Central memory CD8-positive, alpha-beta T cell (primary cell): ENCODE data around the gene HLA-DMA.

Source experiments
- ATAC-seq: fragments of 150-1000 bp; cut with Tn5 transposase; replicated peaks from 2 replicates; pipeline ENCODE4 v1.10.0; 2022; ENCODE audit warnings: mild to moderate bottlenecking, moderate FRiP score, moderate number of reproducible peaks; ENCODE audit not compliant: poor library complexity, severe bottlenecking; ENCODE audit errors: extremely low read depth
- DNase-seq, 2 donors: peaks; one replicate each; pipeline ENCODE4 v3.0.0; 2021; ENCODE audit warnings: low spot score in 2 of 2
- H3K27ac Mint-ChIP-seq: one replicate; pipeline ENCODE4 v1.8.0; 2022; ENCODE audit warnings: low read depth, mild to moderate bottlenecking, moderate library complexity, mixed read lengths
- H3K27me3 Mint-ChIP-seq: one replicate; pipeline ENCODE4 v1.8.0; 2022; ENCODE audit warnings: mixed read lengths
- H3K36me3 Mint-ChIP-seq: one replicate; pipeline ENCODE4 v1.8.0; 2022; ENCODE audit warnings: mild to moderate bottlenecking, moderate library complexity, mixed read lengths; ENCODE audit not compliant: insufficient read depth
- H3K4me1 Mint-ChIP-seq: one replicate; pipeline ENCODE4 v1.8.0; 2022; ENCODE audit warnings: mixed read lengths
- H3K4me3 Mint-ChIP-seq: one replicate; pipeline ENCODE4 v1.8.0; 2022; ENCODE audit warnings: mild to moderate bottlenecking, moderate library complexity, mixed read lengths
- H3K9me3 Mint-ChIP-seq: one replicate; pipeline ENCODE4 v1.8.0; 2022; ENCODE audit warnings: mixed read lengths

The HLA-DMA gene

DNA sequence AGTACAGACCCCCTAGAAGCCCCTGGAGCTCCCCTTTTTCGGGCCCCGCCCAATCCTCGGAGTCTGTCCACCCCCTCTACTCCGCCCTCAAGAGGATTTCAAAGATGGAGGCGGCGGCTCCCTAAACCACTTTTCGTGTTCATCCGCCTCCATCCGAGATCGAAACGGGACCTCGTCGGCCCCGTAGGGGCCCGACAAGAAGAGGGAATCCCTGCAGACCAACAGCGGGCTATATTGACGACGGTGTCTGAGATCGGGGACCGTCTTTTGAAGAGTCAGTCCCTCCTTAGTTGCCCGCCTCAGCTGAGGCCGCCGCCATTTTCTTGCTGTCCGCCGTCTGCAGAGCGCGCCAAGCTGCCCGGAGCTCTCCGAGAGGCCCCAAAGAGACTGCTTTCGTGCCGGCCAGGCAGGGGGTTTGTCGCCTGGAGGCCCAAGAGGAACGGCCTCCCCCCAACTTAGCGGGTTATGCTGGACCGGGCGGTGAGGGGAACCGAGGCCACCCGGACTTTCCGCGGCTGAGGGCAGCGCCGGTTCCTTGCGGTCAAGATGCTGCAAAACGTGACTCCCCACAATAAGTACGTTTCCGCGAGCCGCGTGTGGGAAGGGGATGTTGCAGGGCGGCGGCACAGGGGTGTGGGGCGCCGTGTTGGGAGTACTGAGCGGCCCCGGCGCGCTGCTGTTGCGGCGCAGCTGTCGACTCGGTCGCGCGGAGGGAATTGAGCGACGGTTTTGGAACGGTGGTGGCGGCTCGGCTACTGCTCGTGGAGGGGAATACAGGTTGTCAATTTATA is 19.7 kb upstream of the HLA-DMA start:
- peak; percentile 22 for ATAC-seq
- peaks cover 75% of the 10 kb centered on the region for H3K4me1 Mint-ChIP-seq

GRCh38 chr6:32971581-32972352 is 18.9 kb upstream of the HLA-DMA start:
- peaks cover 77% of the 10 kb centered on the region for H3K36me3 Mint-ChIP-seq
- H3K9me3 Mint-ChIP-seq = no peaks in the 10 kb centered on the region
- peaks cover 75% of the 10 kb centered on the region for H3K4me1 Mint-ChIP-seq
- H3K4me3 Mint-ChIP-seq = peak overlapping the region; percentile 97
- ATAC-seq = peak; percentile 63
- peak overlapping the region; percentile 99 for H3K27ac Mint-ChIP-seq
- no peaks in the 10 kb centered on the region for H3K27me3 Mint-ChIP-seq
- peak; percentile 99 to 100 for DNase-seq

More for the DNA sequence above, 19.7 kb upstream of the HLA-DMA start:
- no peaks in the 10 kb centered on the region for H3K27me3 Mint-ChIP-seq
- H3K36me3 Mint-ChIP-seq = peaks cover 85% of the 10 kb centered on the region
- H3K4me3 Mint-ChIP-seq = peak overlapping the region; percentile 97
- peak overlapping the region; percentile 99 for H3K27ac Mint-ChIP-seq
- no peaks in the 10 kb centered on the region for H3K9me3 Mint-ChIP-seq
- DNase-seq = peak in 1 of 2 donors; percentile 46

DNA sequence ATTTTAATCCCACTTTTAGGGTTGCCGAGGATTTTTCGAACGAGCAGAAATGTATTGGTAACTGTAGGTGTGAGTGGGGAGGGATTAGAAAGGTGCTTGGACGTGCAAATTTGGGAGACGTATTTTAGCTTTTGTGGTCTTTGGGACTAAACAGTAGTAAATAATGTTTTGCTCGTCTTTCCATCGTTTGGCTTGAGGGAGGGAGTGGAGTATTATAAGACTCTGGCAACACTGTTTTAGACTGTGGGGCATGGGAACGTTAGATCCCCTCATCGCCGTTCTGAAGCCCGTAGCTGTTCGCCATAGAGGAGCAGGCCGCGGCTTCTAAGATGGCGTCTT is 18.3 kb upstream of the HLA-DMA start:
- H3K36me3 Mint-ChIP-seq = peaks cover 72% of the 10 kb centered on the region
- ATAC-seq (no peak), DNase-seq (no peak)
- peaks cover 75% of the 10 kb centered on the region for H3K4me1 Mint-ChIP-seq
- peak overlapping the region; percentile 97 for H3K4me3 Mint-ChIP-seq
- H3K9me3 Mint-ChIP-seq = no peaks in the 10 kb centered on the region
- H3K27me3 Mint-ChIP-seq = no peaks in the 10 kb centered on the region
- peak overlapping the region; percentile 99 for H3K27ac Mint-ChIP-seq

DNA sequence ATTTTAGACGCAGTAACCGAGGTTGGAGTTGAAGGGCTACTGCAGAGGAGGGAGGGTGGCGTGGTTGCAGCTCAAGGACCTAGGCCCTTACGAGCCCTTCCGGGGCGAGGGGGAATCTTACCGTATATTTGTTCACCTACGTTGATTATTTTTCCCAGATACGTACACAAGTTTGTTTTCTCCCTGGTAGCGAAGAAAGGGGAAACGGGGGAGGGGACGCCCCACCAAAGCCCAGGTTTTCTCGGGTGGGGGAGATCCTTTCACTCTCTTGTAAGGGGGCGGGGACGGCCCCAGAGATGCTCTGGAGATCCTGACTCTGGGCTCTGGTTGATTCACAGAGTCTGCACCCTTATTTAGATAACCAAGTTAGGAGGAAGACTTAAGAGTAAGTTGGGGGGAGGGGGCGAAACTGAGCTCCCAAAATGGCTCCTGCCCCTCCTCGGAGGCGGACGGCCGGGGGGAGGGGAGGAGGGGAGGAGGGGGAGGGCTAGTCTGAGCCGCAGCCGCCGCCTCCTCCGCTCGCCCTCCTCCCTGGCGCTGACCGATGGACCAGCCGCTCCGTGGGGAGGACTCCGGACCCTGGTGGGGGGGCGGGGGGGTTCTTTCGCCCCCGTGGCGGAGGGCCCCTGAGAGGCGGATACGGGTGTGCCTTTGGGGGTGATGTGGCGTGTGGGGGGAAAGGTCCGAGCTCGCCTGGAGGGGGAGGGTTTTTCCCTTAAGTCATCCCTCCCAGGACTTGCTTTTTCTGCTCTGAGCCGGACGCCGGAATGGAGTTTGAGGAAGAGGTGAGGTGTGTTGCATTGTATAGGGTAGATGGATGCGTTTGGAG is 17.7 kb upstream of the HLA-DMA start:
- Mint-ChIP-seq H3K4me3 (peak overlapping the region; percentile 97), H3K36me3 (peaks cover 66% of the 10 kb centered on the region), H3K27me3 (no peaks in the 10 kb centered on the region), H3K9me3 (no peaks in the 10 kb centered on the region), H3K4me1 (peaks cover 74% of the 10 kb centered on the region), H3K27ac (peak overlapping the region; percentile 99)
- ATAC-seq (no peak), DNase-seq (peak in 1 of 2 donors; percentile 40)

GRCh38 chr6:32969685-32970412 is 17.0 kb upstream of the HLA-DMA start:
- Mint-ChIP-seq H3K9me3 (no peaks in the 10 kb centered on the region), H3K36me3 (peaks cover 59% of the 10 kb centered on the region), H3K27me3 (no peaks in the 10 kb centered on the region), H3K4me3 (peak overlapping the region; percentile 97), H3K4me1 (peaks cover 74% of the 10 kb centered on the region), H3K27ac (peak overlapping the region; percentile 99)
- DNase-seq (peak; percentile 47 to 51), ATAC-seq (no peak)

DNA sequence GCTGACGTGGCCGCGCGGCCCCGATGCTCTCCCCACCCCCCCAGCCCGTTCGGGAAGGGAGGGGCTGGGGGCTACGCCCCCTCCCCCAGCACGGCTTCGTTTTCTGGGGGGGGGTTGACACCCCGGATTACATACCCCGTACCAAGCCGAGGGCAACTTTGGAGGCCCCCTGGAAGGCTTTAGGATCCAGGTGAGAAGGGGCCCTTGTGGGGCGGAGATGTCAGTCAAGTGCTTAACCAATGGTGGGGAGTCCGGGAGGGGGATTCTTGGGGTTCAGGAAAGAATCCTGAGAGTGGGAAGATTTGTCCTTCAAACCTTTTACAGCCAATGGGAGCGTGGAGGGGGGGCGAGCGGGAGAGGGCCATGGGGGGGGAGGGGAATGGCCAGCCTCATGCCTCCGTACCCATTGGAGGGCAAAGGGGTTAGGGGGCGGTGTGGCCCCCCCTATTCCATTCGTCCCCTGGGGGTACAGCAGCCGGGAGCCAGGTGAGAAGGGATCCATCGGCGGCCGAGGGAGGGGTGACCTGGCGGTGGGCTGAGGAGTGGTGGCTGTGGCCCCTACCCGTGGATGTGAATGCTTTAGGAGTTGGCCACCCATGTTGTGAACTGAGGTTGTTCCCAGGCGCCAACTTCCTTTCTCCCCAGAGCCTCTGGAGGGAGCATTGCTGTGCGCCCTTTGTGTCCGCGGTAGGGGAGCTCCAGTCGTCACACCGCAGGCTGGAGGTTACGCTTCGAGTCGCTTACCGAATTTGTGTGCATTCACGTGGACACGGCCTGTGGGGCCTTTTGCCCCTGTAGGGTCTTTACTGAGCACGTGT is 16.2 kb upstream of the HLA-DMA start:
- Mint-ChIP-seq H3K4me3 (peak overlapping the region; percentile 97), H3K9me3 (no peaks in the 10 kb centered on the region), H3K27me3 (no peaks in the 10 kb centered on the region), H3K36me3 (peaks cover 53% of the 10 kb centered on the region), H3K27ac (peak overlapping the region; percentile 99), H3K4me1 (peaks cover 71% of the 10 kb centered on the region)
- ATAC-seq (no peak), DNase-seq (peak in 1 of 2 donors; percentile 21)

GRCh38 chr6:32968093-32968866 is 15.4 kb upstream of the HLA-DMA start, which contains the start of gene BRD2:
Gene BRD2, plus strand, starts transcription at chr6:32968594. Its CDS starts 4,305 bp downstream, at chr6:32972899.
- peak; percentile 95 for DNase-seq
- peaks cover 67% of the 10 kb centered on the region for H3K4me1 Mint-ChIP-seq
- peak within 1 kb of the TSS; percentile 97 for H3K4me3 Mint-ChIP-seq

DNA sequence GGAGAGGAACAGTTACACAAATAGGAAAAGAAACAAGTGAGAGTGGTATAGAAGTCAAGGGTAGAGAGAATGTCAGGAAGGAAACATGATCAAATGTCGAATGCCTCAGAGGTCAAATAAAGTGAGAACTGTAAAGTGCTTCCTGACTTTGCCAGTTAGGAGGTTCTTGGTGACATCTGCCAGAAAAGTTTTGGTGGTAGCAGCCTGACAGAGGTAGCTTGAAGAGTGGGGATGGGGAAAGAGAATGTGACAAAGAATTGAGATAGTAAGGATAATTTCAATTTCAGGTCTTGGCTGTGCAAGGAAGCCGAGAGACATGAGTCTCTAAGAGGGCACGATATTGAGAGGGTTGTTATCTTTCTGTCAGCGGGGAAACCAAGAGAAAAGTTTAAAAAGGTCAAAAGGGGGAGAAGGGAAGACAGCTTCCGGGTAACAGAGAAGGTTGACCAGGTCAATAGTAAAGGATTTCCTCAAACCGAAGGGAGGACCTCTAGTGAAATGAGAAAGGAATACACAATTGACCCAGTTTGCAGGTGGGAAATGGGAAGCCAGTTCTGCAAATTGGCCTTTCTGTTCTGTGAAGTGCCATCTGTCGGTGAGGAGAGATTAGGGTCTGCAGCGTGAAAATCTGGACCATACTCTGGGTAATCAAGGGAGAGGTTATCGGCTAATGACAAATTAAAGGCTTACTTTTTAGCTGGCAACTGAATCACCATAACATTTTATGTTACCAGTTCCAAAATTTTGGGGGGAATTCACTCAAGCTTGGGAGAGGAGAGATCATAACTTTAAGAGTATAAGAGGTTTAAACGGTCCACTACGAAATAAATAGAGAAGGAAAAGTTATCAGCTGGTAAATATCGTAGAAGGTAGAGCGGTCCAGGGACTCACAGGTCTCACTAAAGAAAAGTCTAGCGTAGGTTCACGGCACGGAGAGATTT is 14.5 kb upstream of the HLA-DMA start:
- Mint-ChIP-seq H3K27me3 (no peaks in the 10 kb centered on the region), H3K4me3 (peak overlapping the region; percentile 97), H3K4me1 (peaks cover 63% of the 10 kb centered on the region), H3K27ac (peak overlapping the region; percentile 99), H3K9me3 (no peaks in the 10 kb centered on the region), H3K36me3 (peaks cover 38% of the 10 kb centered on the region)
- ATAC-seq = no peak
- DNase-seq = no peak

More at GRCh38 chr6:32968093-32968866, 15.4 kb upstream of the HLA-DMA start, which contains the start of gene BRD2:
- Mint-ChIP-seq H3K27ac (peak within 1 kb of the TSS; percentile 99), H3K27me3 (no peaks in the 10 kb centered on the region), H3K9me3 (no peaks in the 10 kb centered on the region), H3K36me3 (peaks cover 47% of the 10 kb centered on the region)
- peak; percentile 41 for ATAC-seq

- DNase-seq (no peak), ATAC-seq (no peak)
- Mint-ChIP-seq H3K9me3 (no peaks in the 10 kb centered on the region), H3K27me3 (no peaks in the 10 kb centered on the region), H3K4me3 (no peak overlapping the region), H3K27ac (peak overlapping the region; percentile 99), H3K4me1 (peaks cover 68% of the 10 kb centered on the region), H3K36me3 (peaks cover 17% of the 10 kb centered on the region)
Observed at GRCh38 chr6:32964776-32965175, 11.9 kb upstream of the HLA-DMA start.

GRCh38 chr6:32963866-32964265 is 11.0 kb upstream of the HLA-DMA start:
- no peak for DNase-seq
- H3K27me3 Mint-ChIP-seq = no peaks in the 10 kb centered on the region
- peaks cover 69% of the 10 kb centered on the region for H3K4me1 Mint-ChIP-seq
- H3K36me3 Mint-ChIP-seq = peaks cover 8% of the 10 kb centered on the region
- no peak overlapping the region for H3K4me3 Mint-ChIP-seq
- peak overlapping the region; percentile 58 for H3K27ac Mint-ChIP-seq
- H3K9me3 Mint-ChIP-seq = no peaks in the 10 kb centered on the region
- ATAC-seq = no peak
